OCI-LY3 (cell line): ENCODE measurements around the gene KRTAP3-3.
"Not testable (repeated sequence)": the region's sequence is repeated elsewhere in the genome, so short reads cannot be mapped to it uniquely, and the experiment has no call there.

ENCODE experiments used
- H2AFZ ChIP-seq: fragments of 200-600, 300-600 bp; shearing (Covaris generic); 2 replicates; pipeline ENCODE4 v1.6.0; 2014; ENCODE audit warnings: antibody characterized with exemption, low read depth, low read length
- H3K27ac ChIP-seq: fragments of 200-600, 300-600 bp; sonication (generic); 2 replicates; pipeline ENCODE4 v1.5.1; 2014; ENCODE audit warnings: mild to moderate bottlenecking, low read length, moderate library complexity, mixed read lengths
- H3K27me3 ChIP-seq: fragments of 200-600, 300-600 bp; sonication (generic); 2 replicates; pipeline ENCODE4 v1.6.1; 2014; ENCODE audit warnings: low read depth, low read length, mixed read lengths
- H3K36me3 ChIP-seq: fragments of 200-600, 300-600 bp; sonication (generic); replicated peaks from 2 replicates; pipeline ENCODE3; 2014; ENCODE audit warnings: low read depth, low read length, mixed read lengths
- H3K4me1 ChIP-seq: fragments of 300-600, 200-600 bp; sonication (generic); 2 replicates; pipeline ENCODE4 v1.6.1; 2014; ENCODE audit warnings: low read length, mixed read lengths
- H3K4me2 ChIP-seq: fragments of 200-600, 300-600 bp; sonication (generic); 2 replicates; pipeline ENCODE4 v1.6.1; 2014; ENCODE audit warnings: low read length, mixed read lengths
- H3K4me3 ChIP-seq: fragments of 300-600, 200-600 bp; sonication (generic); 2 replicates; pipeline ENCODE4 v1.5.1; 2014; ENCODE audit warnings: antibody characterized with exemption, mild to moderate bottlenecking, low read length, moderate library complexity
- H3K79me2 ChIP-seq: fragments of 300-600, 200-600 bp; shearing (Covaris generic); 2 replicates; pipeline ENCODE4 v1.6.1; 2014; ENCODE audit warnings: mild to moderate bottlenecking, low read length, mixed read lengths
- H3K9ac ChIP-seq: fragments of 300-600, 200-600 bp; shearing (Covaris generic); 2 replicates; pipeline ENCODE4 v1.6.0; 2014; ENCODE audit warnings: mild to moderate bottlenecking, low read length, moderate library complexity
- H3K9me3 ChIP-seq: fragments of 200-600, 300-600 bp; shearing (Covaris generic); 2 replicates; pipeline ENCODE4 v1.6.1; 2014; ENCODE audit warnings: low read length, mixed read lengths; ENCODE audit not compliant: insufficient read depth
- H4K20me1 ChIP-seq: fragments of 200-600, 300-600 bp; sonication (generic); 2 replicates; pipeline ENCODE4 v1.6.1; 2016; ENCODE audit warnings: low read length, mixed read lengths; ENCODE audit not compliant: insufficient read depth
- CTCF ChIP-seq: fragments of 200-600, 300-600 bp; sonication (generic); IDR thresholded peaks from 2 replicates; pipeline ENCODE4 v1.5.1; 2014; ENCODE audit warnings: antibody characterized with exemption, low read length, low read depth
- EZH2phosphoT487 ChIP-seq: fragments of 200-600 bp; shearing (Covaris generic); IDR thresholded peaks from 2 replicates; pipeline ENCODE4 v1.6.1; 2018; ENCODE audit warnings: antibody characterized with exemption, mixed run types, low read depth

Gene KRTAP3-3

GRCh38 chr17:40993839-40994238 is at the start of gene KRTAP3-3:
KRTAP3-3 (minus strand) TSS chr17:40994164; CDS start chr17:40994097, 67 bp downstream.
- TF ChIP-seq EZH2phosphoT487 (no peak), CTCF (no peak)
- no peak within 1 kb of the TSS for H2AFZ ChIP-seq
- no peaks in the 10 kb centered on the region for H4K20me1 ChIP-seq
- no peak within 1 kb of the TSS for H3K4me3 ChIP-seq
- H3K36me3 ChIP-seq: no peaks in the 10 kb centered on the region
- no peaks in the 10 kb centered on the region for H3K4me1 ChIP-seq
- no peak within 1 kb of the TSS for H3K9ac ChIP-seq
- peaks cover 28% of the 10 kb centered on the region for H3K27me3 ChIP-seq
- no peaks in the 10 kb centered on the region for H3K9me3 ChIP-seq
- no peak within 1 kb of the TSS for H3K4me2 ChIP-seq
- no peaks in the 10 kb centered on the region for H3K79me2 ChIP-seq
- H3K27ac ChIP-seq: no peak within 1 kb of the TSS

- no peaks in the 10 kb centered on the region for H3K4me1 ChIP-seq
- H3K79me2 ChIP-seq: no peaks in the 10 kb centered on the region
- no peak for TF ChIP-seq CTCF
- TF ChIP-seq EZH2phosphoT487: no peak
These were observed 49.0 kb upstream of the KRTAP3-3 start for GRCh38 chr17:41042953-41043352.

GRCh38 chr17:41040783-41041571 is 47.0 kb upstream of the KRTAP3-3 start, which contains the start of gene KRTAP1-1:
KRTAP1-1 (minus strand) TSS chr17:41041450; CDS start chr17:41041397, 53 bp downstream.
- H3K4me3 ChIP-seq, H3K9me3 ChIP-seq, H3K27ac ChIP-seq, H3K36me3 ChIP-seq, H3K79me2 ChIP-seq, H2AFZ ChIP-seq, H3K4me2 ChIP-seq, H3K4me1 ChIP-seq, H4K20me1 ChIP-seq, H3K9ac ChIP-seq: not testable (repeated sequence)
- peaks cover 34% of the 10 kb centered on the region; the same call in 1 of the 2 replicates for H3K27me3 ChIP-seq

More at GRCh38 chr17:41042953-41043352, 49.0 kb upstream of the KRTAP3-3 start:
- no peak overlapping the region for H3K4me3 ChIP-seq
- H3K9me3 ChIP-seq: no peaks in the 10 kb centered on the region
- no peak overlapping the region for H2AFZ ChIP-seq
- no peak overlapping the region for H3K27ac ChIP-seq
- no peaks in the 10 kb centered on the region for H3K36me3 ChIP-seq
- H3K9ac ChIP-seq: no peak overlapping the region
- peaks cover 16% of the 10 kb centered on the region; the same call in 1 of the 2 replicates for H3K27me3 ChIP-seq
- H3K4me2 ChIP-seq: no peak overlapping the region
- H4K20me1 ChIP-seq: no peaks in the 10 kb centered on the region

- TF ChIP-seq CTCF (no peak), EZH2phosphoT487 (no peak)
- no peak overlapping the region for H3K27ac ChIP-seq
- H3K9ac ChIP-seq: no peak overlapping the region
- no peak overlapping the region for H3K4me3 ChIP-seq
- no peak overlapping the region for H3K4me2 ChIP-seq
- no peaks in the 10 kb centered on the region for H3K4me1 ChIP-seq
- H2AFZ ChIP-seq: no peak overlapping the region
- H4K20me1 ChIP-seq: no peaks in the 10 kb centered on the region
- H3K27me3 ChIP-seq: peaks cover 37% of the 10 kb centered on the region; the same call in 1 of the 2 replicates
- no peaks in the 10 kb centered on the region for H3K79me2 ChIP-seq
- no peaks in the 10 kb centered on the region for H3K36me3 ChIP-seq
- H3K9me3 ChIP-seq: no peaks in the 10 kb centered on the region
These were observed 43.9 kb upstream of the KRTAP3-3 start for GRCh38 chr17:41037853-41038350.

GRCh38 chr17:41034346-41034935 is 40.5 kb upstream of the KRTAP3-3 start, which contains the start of gene KRTAP1-3:
KRTAP1-3 (minus strand) TSS chr17:41034874; CDS start chr17:41034821, 53 bp downstream.
- H3K9me3 ChIP-seq, H3K27ac ChIP-seq, H3K9ac ChIP-seq, H3K4me3 ChIP-seq, H3K4me2 ChIP-seq, H3K4me1 ChIP-seq, H3K79me2 ChIP-seq, H4K20me1 ChIP-seq, H2AFZ ChIP-seq, H3K36me3 ChIP-seq: not testable (repeated sequence)
- H3K27me3 ChIP-seq: peaks cover 34% of the 10 kb centered on the region; the same call in 1 of the 2 replicates
